Activated CD4-positive, CD25-positive, alpha-beta regulatory T cell treated with anti-CD3 and anti-CD28 coated beads, Interleukin-2, amount 50 U/mL, for 16 hours (primary cell): ENCODE results near the gene BRD3OS.
A peak's percentile ranks its signal among the peaks of the same experiment; 100 is the strongest.

Experiments used
- DNase-seq: peaks from one replicate; pipeline ENCODE4 v3.0.0-alpha.2; 2020; ENCODE audit warnings: low read depth, low spot score

Gene BRD3OS, protein sequence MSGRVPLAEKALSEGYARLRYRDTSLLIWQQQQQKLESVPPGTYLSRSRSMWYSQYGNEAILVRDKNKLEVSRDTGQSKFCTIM

DNA sequence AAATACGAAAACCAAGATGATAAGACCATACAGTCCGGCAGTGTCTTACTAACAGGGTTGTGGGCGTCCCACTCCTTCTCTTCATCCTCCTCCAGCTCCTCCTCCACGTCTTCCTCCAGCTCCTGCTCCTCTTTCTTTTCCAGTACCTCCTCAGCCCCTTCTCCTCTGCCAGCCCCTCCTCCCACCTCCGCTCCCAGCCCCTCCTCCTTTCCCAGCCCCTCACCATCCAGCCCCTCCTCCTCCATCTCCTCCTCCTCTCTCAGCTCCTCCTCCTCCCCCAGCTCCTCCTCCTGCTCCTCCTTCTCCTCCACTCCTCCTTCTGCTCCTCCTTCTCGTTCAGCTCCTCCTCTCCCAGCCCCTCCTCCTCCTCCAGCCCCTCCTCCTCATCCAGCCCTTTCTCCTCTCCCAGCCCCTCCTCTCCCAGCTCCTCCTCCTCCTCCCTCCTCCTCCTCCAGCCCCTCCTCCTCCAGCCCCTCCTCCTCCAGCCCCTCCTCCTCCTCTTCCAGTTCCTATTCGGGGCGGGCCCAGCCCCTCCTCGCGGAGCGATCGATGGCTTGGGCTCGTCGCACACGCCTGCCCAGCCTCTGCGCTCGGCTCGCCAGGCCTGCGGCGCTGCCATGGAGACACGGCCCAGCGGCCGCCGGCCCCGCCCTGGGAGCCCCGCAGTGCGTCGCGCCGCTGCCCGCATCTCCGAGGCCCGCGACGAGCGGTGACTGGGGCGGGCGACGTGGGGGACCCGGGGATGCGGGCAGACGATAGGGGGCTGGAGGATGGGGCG, at the start of gene BRD3OS:
TSS of gene BRD3OS (plus strand) at position 654 of the 778 bp plus-strand sequence. CDS start 1,267 bp downstream, outside the sequence.
- DNase-seq = peak; percentile 88

GRCh38 chr9:133975511-133975910, 49.8 kb upstream of the BRD3OS start:
- no peak for DNase-seq

DNA sequence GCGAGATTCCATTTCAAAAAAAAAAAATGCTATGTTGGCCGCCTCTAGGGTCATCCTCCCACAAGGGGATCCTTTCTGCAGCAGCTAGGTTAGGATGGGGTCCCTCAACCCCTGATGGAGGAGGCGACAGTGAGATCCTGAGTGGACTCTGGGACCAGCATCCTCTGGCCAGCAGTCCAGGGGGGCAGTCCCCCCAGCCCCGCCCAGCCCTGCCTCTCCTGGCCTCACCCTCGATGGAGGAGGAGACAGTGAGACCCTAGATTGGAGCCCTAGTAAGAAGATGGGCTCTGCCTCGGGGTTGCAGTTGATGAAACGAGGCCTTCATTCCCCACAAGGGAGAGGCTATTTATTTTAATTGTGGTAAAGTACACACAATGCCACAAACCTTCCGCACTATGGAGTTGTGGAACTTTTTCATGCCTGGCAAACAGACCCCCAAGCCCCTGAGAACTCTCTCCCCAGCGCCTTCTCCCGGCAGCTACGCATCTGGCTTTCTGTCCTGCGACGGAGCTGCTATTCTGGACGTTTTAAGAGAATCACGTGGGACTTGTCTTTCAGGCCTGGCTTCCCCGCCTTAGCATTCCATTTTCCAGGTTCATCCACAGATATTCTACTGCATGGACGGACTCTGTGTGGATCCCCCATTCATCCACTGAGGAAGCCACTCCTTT, 49.0 kb upstream of the BRD3OS start:
- no peak for DNase-seq

DNA sequence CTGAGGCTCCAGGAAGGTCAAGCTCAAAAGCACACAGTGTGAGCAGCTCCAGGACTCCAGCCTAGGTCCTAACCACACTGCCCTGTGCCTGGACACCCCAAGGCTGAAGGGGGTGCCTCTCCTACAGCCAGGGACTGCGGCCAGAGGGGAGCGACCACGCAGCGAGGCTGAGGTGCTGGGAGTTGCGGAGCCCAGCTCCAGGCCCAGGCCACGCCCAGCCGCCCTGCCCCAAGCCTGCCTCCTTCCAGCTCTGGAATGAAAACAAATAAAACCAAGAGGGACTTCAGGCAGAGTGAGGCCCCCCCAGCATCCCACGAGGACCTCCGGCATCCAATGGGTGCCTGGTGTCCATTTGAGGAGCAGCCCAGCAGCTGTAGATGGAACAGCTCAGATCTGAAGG, 48.4 kb upstream of the BRD3OS start:
- no peak for DNase-seq

GRCh38 chr9:133977421-133978201, 47.7 kb upstream of the BRD3OS start:
- DNase-seq = no peak

DNA sequence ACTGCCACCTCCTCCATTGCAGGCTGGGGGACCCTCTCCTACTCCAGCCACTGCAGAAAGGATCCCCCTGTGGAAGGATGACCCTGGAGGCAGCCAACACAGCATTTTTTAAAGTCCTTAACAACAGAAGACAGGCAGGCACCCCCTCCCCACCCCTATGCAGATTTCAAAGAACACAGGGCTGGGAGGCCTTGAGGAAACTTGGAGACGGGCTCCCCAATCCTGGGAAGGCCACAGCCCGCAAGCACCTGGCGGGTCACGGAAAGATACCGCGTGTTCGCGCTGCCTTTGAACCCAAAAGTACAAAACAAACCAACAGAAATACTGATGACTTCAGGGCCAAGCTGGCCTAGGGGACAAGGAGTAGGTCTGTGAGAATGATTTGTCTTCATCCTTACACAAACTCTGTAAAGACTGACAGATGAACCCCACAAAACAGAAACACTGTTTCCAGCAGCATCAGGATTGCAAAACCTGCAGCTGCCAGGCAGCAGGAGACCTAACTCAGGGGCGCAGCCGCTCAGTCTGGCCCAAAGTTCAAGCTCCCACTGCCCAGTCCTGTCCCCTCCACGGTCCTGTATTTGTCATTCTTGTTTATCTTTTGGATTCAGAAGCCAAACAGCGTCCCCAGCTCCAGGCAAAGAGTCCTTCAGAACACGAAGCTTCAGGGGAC, 46.9 kb upstream of the BRD3OS start:
- DNase-seq = no peak

DNA sequence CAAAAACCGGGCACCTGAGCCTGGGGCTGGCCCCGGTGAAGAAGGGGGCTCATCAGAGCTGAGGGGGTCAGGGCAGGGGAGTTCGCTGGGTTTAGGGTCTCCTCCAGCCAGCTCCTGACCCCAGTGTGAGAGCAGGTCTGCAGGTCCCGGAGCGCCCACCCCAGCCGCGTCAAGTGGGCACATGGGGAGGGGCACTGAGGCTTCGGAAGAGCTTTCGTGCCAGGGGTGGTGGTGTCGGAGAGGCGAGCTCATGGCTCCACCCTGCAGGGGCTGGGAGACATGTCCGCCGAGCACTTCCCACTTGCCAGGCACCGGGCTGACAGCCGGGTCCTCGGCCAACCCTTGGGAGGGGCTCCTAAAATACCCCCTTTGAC, 46.4 kb upstream of the BRD3OS start:
- DNase-seq = no peak

- no peak for DNase-seq
Measured at GRCh38 chr9:133979273-133979920, 45.9 kb upstream of the BRD3OS start.

GRCh38 chr9:133979921-133980863, 45.1 kb upstream of the BRD3OS start:
- DNase-seq = no peak

- no peak for DNase-seq
Measured at GRCh38 chr9:133980864-133981588, 44.3 kb upstream of the BRD3OS start.

- no peak for DNase-seq
Measured at GRCh38 chr9:133981589-133981957, 43.7 kb upstream of the BRD3OS start.

GRCh38 chr9:133981958-133982681, 43.2 kb upstream of the BRD3OS start:
- DNase-seq = no peak

- no peak for DNase-seq
Measured at GRCh38 chr9:133982971-133983720, 42.1 kb upstream of the BRD3OS start.

DNA sequence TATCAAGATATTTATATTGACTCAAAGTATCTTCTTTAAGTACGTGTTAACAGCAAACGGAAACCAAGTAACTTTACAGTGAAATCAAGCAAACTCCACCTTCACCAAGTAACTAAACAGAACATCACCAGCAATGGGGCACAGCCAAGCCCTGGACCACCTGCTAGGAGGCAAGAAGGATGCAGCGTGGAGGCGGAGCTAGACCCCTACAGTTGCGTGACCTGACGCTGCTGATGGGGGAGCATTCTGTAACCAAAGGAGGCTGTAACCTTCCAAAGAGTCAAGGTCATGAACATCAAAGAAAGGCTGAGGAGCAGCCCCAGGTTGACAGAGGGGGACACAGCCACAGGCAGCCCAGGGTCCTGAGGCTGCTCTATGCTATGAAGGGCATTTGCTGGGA, 39.2 kb upstream of the BRD3OS start:
- DNase-seq = no peak

GRCh38 chr9:133986774-133987445, 38.4 kb upstream of the BRD3OS start:
- DNase-seq = no peak

GRCh38 chr9:133987446-133987788, 37.9 kb upstream of the BRD3OS start:
- no peak for DNase-seq

DNA sequence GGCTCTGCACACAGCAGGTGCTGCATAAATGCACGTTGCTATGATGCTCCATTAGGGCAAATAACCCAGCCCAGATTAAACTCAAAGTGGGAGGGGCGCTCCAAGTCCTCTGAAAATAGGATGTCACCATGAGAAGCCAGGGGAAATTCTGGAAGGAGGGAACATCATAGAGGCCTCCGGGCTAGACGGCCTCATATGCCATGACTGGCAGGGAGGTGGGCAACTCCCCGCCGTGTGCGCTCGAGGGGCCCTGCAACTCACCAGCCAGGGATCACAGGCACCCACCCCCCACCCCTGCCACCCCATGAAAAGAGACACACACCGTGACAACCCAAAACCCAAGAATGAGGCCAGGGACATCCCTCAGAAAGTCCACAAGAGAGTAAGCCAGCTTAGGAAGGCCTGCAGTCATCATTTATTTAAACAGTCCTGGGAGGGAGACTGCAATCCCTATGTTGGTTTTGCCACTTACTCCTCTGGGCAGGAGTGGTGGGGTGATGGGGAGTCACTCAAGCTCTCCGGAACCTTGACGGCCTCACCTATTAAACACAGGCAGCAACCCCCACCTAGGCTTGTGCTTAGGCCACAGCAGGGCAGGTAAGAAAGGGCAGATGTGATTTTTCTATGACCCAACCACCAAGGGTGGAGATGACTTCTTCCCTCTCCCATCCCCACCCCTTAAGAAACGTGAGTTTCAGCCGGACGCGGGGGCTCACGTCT, 37.2 kb upstream of the BRD3OS start:
- no peak for DNase-seq
